ENCODE results near the gene TRPV5.

TRPV5 gene

DNA sequence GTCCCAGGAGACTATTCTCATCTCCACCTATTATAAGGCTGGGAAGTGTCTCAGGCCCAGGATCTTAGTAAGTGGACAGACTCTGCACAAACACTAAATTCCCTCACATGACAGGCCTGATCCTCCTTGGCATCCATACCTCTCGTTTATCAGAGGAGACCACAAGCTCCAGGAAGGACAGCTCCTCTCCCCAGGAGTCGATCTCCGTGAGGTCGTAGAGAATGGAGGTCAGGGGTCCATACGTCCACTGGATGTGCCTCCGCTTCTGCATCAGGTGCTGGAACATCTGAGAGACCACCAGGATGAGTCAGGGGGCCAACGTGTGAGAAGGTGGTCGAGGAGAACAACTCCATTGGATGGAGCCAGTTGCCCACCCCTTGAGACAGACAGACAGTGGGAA lies 5.6 kb downstream of the TRPV5 start:
- Histone ChIP-seq H3K27ac (ENCODE audit: poor library complexity, severe bottlenecking) (no peak overlapping the region), H3K4me3 (ENCODE audit: severe bottlenecking) (no peak overlapping the region), H3K27me3 (ENCODE audit: insufficient read depth, poor library complexity, severe bottlenecking) (no peaks in the 10 kb centered on the region), H3K9me3 (ENCODE audit: severe bottlenecking) (no peaks in the 10 kb centered on the region), H3K4me1 (ENCODE audit: insufficient read depth, poor library complexity, severe bottlenecking) (no peaks in the 10 kb centered on the region), H3K36me3 (ENCODE audit: low read depth) (no peaks in the 10 kb centered on the region)
- no peak for ATAC-seq (ENCODE audit: low read depth)
- no peak for TF ChIP-seq CTCF (IDR thresholded peaks at IDR 0.05; ENCODE audit: poor library complexity, severe bottlenecking)
- no peak for DNase-seq (ENCODE audit: low spot score)

GRCh38 chr7:142927085-142927745 lies 6.3 kb downstream of the TRPV5 start:
- ATAC-seq (ENCODE audit: low read depth) (no peak), DNase-seq (ENCODE audit: low spot score) (no peak)
- Histone ChIP-seq H3K27ac (ENCODE audit: poor library complexity, severe bottlenecking) (no peak overlapping the region), H3K4me1 (ENCODE audit: insufficient read depth, poor library complexity, severe bottlenecking) (no peaks in the 10 kb centered on the region), H3K36me3 (ENCODE audit: low read depth) (no peaks in the 10 kb centered on the region), H3K4me3 (ENCODE audit: severe bottlenecking) (no peak overlapping the region), H3K27me3 (ENCODE audit: insufficient read depth, poor library complexity, severe bottlenecking) (no peaks in the 10 kb centered on the region), H3K9me3 (ENCODE audit: severe bottlenecking) (no peaks in the 10 kb centered on the region)
- no peak for TF ChIP-seq CTCF (IDR thresholded peaks at IDR 0.05; ENCODE audit: poor library complexity, severe bottlenecking)

DNA sequence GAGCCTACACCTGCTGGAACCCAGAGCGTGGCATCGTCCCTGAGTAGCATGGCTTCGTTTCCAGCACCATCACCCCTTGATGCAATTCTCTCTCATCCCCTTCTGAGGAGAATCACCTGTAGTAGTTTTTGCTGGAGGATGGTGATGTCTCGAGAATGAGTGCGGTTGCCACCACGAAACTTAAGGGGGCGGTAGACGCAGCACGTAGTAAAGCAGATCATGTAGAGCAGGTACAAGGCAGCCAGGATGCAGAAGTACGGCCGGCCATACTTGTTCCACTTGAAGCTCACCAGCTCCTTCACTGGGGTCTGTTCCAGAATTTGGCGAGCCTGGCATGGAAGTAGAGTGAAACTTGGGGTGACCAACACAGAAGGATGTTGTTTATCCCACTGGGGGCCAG lies 8.1 kb downstream of the TRPV5 start:
- TF ChIP-seq CTCF (IDR thresholded peaks at IDR 0.05; ENCODE audit: poor library complexity, severe bottlenecking) = no peak
- Histone ChIP-seq H3K4me1 (ENCODE audit: insufficient read depth, poor library complexity, severe bottlenecking) (no peaks in the 10 kb centered on the region), H3K27ac (ENCODE audit: poor library complexity, severe bottlenecking) (no peak overlapping the region), H3K27me3 (ENCODE audit: insufficient read depth, poor library complexity, severe bottlenecking) (no peaks in the 10 kb centered on the region), H3K9me3 (ENCODE audit: severe bottlenecking) (no peaks in the 10 kb centered on the region), H3K4me3 (ENCODE audit: severe bottlenecking) (no peak overlapping the region), H3K36me3 (ENCODE audit: low read depth) (no peaks in the 10 kb centered on the region)
- ATAC-seq (ENCODE audit: low read depth) = no peak
- DNase-seq (ENCODE audit: low spot score) = no peak

DNA sequence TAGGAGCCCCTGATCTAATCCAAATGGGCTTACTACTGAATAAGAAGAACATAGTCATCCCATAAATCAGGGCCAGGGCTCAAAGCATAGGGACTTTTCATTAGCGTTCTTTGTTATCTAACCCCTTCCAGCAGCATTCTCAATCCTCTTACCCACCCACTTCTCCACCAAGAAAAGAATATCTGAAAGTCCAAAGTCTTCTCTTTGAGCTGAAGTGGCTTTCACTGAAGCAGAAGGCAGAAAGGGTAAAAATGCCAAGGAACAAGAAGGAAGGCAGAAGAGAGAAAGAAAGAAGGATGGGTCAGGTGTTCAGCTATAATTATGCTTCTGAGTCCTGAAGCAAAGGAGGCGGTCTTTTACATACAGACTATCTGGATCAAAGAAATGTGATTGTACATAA lies 10.2 kb downstream of the TRPV5 start:
- Histone ChIP-seq H3K27ac (ENCODE audit: poor library complexity, severe bottlenecking) (no peak overlapping the region), H3K9me3 (ENCODE audit: severe bottlenecking) (no peaks in the 10 kb centered on the region), H3K4me3 (ENCODE audit: severe bottlenecking) (no peak overlapping the region), H3K4me1 (ENCODE audit: insufficient read depth, poor library complexity, severe bottlenecking) (no peaks in the 10 kb centered on the region), H3K36me3 (ENCODE audit: low read depth) (no peaks in the 10 kb centered on the region), H3K27me3 (ENCODE audit: insufficient read depth, poor library complexity, severe bottlenecking) (peaks cover under 1% of the 10 kb centered on the region)
- ATAC-seq (ENCODE audit: low read depth) = no peak
- no peak for TF ChIP-seq CTCF (IDR thresholded peaks at IDR 0.05; ENCODE audit: poor library complexity, severe bottlenecking)
- DNase-seq (ENCODE audit: low spot score) = no peak

DNA sequence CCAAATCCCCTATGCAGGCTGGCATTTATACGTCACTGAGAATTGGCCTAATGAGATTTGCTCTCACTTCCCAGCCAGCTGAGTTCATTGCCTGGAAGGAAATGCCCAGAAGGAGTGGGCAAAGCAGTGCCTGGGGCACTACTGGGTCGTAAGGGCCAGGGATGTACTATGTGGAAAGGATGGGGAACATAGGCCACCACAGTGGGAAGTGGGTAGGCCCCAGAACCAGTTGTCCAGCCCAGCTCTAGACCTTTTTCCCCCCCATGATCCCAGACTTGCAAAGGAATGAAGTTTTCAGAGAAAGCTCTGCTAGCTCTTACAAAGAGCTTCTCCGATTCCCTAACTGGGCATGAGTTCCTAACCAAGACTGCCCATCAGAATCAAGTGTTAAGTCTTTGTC lies 13.9 kb downstream of the TRPV5 start:
- DNase-seq (ENCODE audit: low spot score) (no peak), ATAC-seq (ENCODE audit: low read depth) (no peak)
- H3K27me3 ChIP-seq (ENCODE audit: insufficient read depth, poor library complexity, severe bottlenecking) = peaks cover 5% of the 10 kb centered on the region
- no peak overlapping the region for H3K4me3 ChIP-seq (ENCODE audit: severe bottlenecking)
- TF ChIP-seq CTCF (IDR thresholded peaks at IDR 0.05; ENCODE audit: poor library complexity, severe bottlenecking) = no peak
- no peak overlapping the region for H3K27ac ChIP-seq (ENCODE audit: poor library complexity, severe bottlenecking)
- no peaks in the 10 kb centered on the region for H3K36me3 ChIP-seq (ENCODE audit: low read depth)
- no peaks in the 10 kb centered on the region for H3K4me1 ChIP-seq (ENCODE audit: insufficient read depth, poor library complexity, severe bottlenecking)
- H3K9me3 ChIP-seq (ENCODE audit: severe bottlenecking) = no peaks in the 10 kb centered on the region

Measured in RWPE2 (cell line).